Spinal cord (tissue), 10 donors: Measurements from ENCODE around the gene MALL. TPM values are rescaled to one million over a fixed set of nuclear protein-coding genes. Genes with fewer than 3 reads are reported as not detected.

Source experiments
- DNase-seq, 6 donors: peaks; one replicate each; pipeline versions ENCODE4 v3.0.0 to v3.0.0-alpha.2; 2013 to 2015; ENCODE audit warnings: low spot score in 6 of 6, low read depth in 4 of 6
- H3K27ac ChIP-seq: one replicate; pipeline ENCODE4 v1.5.1; 2013; ENCODE audit warnings: low read depth, low read length, control low read depth
- H3K27me3 ChIP-seq: one replicate; pipeline ENCODE4 v1.6.1; 2013; ENCODE audit warnings: low read length; ENCODE audit not compliant: control insufficient read depth, insufficient read depth
- H3K36me3 ChIP-seq: one replicate; pipeline ENCODE4 v1.6.1; 2013; ENCODE audit warnings: low read length; ENCODE audit not compliant: control insufficient read depth, insufficient read depth
- H3K4me1 ChIP-seq: one replicate; pipeline ENCODE4 v1.6.1; 2013; ENCODE audit warnings: low read length; ENCODE audit not compliant: control insufficient read depth, insufficient read depth
- H3K4me3 ChIP-seq: one replicate; pipeline ENCODE4 v1.5.1; 2013; ENCODE audit warnings: low read depth, low read length, control low read depth
- H3K9me3 ChIP-seq: one replicate; pipeline ENCODE4 v1.6.1; 2013; ENCODE audit warnings: low read length; ENCODE audit not compliant: control insufficient read depth, insufficient read depth
- WGBS: methylation state at CpG from one replicate; pipeline ENCODE4 v1.1.5; 2013; ENCODE audit warnings: missing lambda C conversion rate; ENCODE audit not compliant: insufficient coverage; 5-methylcytosine and 5-hydroxymethylcytosine counted together
- polyA plus RNA-seq, 2 donors: library from polyadenylated mRNA; unstranded; fragments of 120-200 nt; gene quantifications; one replicate each; pipeline ENCODE4 v1.2.1, GENCODE V29; 2013; ENCODE audit not compliant: insufficient read length in 2 of 2
- total RNA-seq, 2 donors: library from RNA; depleted of rRNA in 1 of 2; stranded (reverse); fragments of 120-200 nt in 1 of 2; fragments of >200 nt in 1 of 2; gene quantifications; one replicate each; pipeline versions ENCODE4 v1.2.3 to v1.2.4, GENCODE V29; 2013 to 2014
- donor health status: healthy.

Gene MALL
- total and polyA plus RNA-seq, 4 donors = 2.7 to 8.8 (median 4.6) TPM

- H3K27me3 ChIP-seq = no peaks in the 10 kb centered on the region
- no peaks in the 10 kb centered on the region for H3K36me3 ChIP-seq
- no peak for DNase-seq
- H3K9me3 ChIP-seq = no peaks in the 10 kb centered on the region
- H3K4me3 ChIP-seq = no peak overlapping the region
- no peaks in the 10 kb centered on the region for H3K4me1 ChIP-seq
- no CpG with 5 or more reads among the region's 2 CpGs for WGBS
- H3K27ac ChIP-seq = no peak overlapping the region
These were observed 30.7 kb upstream of the MALL start for GRCh38 chr2:110146183-110146944.

GRCh38 chr2:110143982-110144381 lies 28.4 kb upstream of the MALL start:
- Histone ChIP-seq H3K27me3 (no peaks in the 10 kb centered on the region), H3K9me3 (no peaks in the 10 kb centered on the region), H3K36me3 (no peaks in the 10 kb centered on the region), H3K4me3 (no peak overlapping the region), H3K4me1 (no peaks in the 10 kb centered on the region), H3K27ac (no peak overlapping the region)
- peak in 1 of 6 donors; percentile 8 for DNase-seq

- Histone ChIP-seq H3K27me3 (no peaks in the 10 kb centered on the region), H3K9me3 (no peaks in the 10 kb centered on the region), H3K27ac (no peak overlapping the region), H3K4me1 (no peaks in the 10 kb centered on the region), H3K36me3 (no peaks in the 10 kb centered on the region), H3K4me3 (no peak overlapping the region)
- no peak for DNase-seq
- no CpG with 5 or more reads among the region's 1 CpG for WGBS
These were observed 24.8 kb upstream of the MALL start for GRCh38 chr2:110140401-110140800.

- no peak for DNase-seq
- Histone ChIP-seq H3K4me3 (no peak overlapping the region), H3K27me3 (no peaks in the 10 kb centered on the region), H3K36me3 (no peaks in the 10 kb centered on the region), H3K9me3 (peaks cover 6% of the 10 kb centered on the region), H3K27ac (no peak overlapping the region), H3K4me1 (no peaks in the 10 kb centered on the region)
These were observed 18.4 kb upstream of the MALL start for GRCh38 chr2:110134025-110134424.

GRCh38 chr2:110131166-110131565 lies 15.5 kb upstream of the MALL start:
- H3K27me3 ChIP-seq = no peaks in the 10 kb centered on the region
- H3K27ac ChIP-seq = no peak overlapping the region
- H3K4me3 ChIP-seq = no peak overlapping the region
- 100% methylated on average over 1 of the region's 2 CpGs for WGBS
- H3K4me1 ChIP-seq = no peaks in the 10 kb centered on the region
- peaks cover 6% of the 10 kb centered on the region for H3K9me3 ChIP-seq
- DNase-seq = no peak
- no peaks in the 10 kb centered on the region for H3K36me3 ChIP-seq

- DNase-seq = no peak
- no peaks in the 10 kb centered on the region for H3K27me3 ChIP-seq
- H3K9me3 ChIP-seq = peaks cover 6% of the 10 kb centered on the region
- no peak overlapping the region for H3K27ac ChIP-seq
- H3K4me1 ChIP-seq = no peaks in the 10 kb centered on the region
- H3K36me3 ChIP-seq = no peaks in the 10 kb centered on the region
- no peak overlapping the region for H3K4me3 ChIP-seq
- no CpG with 5 or more reads among the region's 2 CpGs for WGBS
These were observed 15.1 kb upstream of the MALL start for GRCh38 chr2:110130757-110131156.

- peak in 3 of 6 donors; percentile 19 to 57 (median 28) for DNase-seq
- H3K27me3 ChIP-seq = no peaks in the 10 kb centered on the region
- H3K9me3 ChIP-seq = no peaks in the 10 kb centered on the region
- H3K4me1 ChIP-seq = no peaks in the 10 kb centered on the region
- no peak overlapping the region for H3K27ac ChIP-seq
- no peaks in the 10 kb centered on the region for H3K36me3 ChIP-seq
- WGBS = 40% methylated on average over 1 of the region's 2 CpGs
- no peak overlapping the region for H3K4me3 ChIP-seq
These were observed 11.3 kb upstream of the MALL start for GRCh38 chr2:110126906-110127305.

- peak in 1 of 6 donors; percentile 47 for DNase-seq
- Histone ChIP-seq H3K27me3 (no peaks in the 10 kb centered on the region), H3K9me3 (no peaks in the 10 kb centered on the region), H3K27ac (no peak overlapping the region), H3K36me3 (no peaks in the 10 kb centered on the region), H3K4me3 (no peak overlapping the region), H3K4me1 (no peaks in the 10 kb centered on the region)
- WGBS = 95% methylated on average over 2 of the region's 4 CpGs
These were observed 10.6 kb upstream of the MALL start for GRCh38 chr2:110126086-110126773.

- H3K27me3 ChIP-seq = no peaks in the 10 kb centered on the region
- no peaks in the 10 kb centered on the region for H3K9me3 ChIP-seq
- no peak overlapping the region for H3K27ac ChIP-seq
- no peak overlapping the region for H3K4me3 ChIP-seq
- H3K36me3 ChIP-seq = no peaks in the 10 kb centered on the region
- WGBS = no CpG with 5 or more reads among the region's 6 CpGs
- no peaks in the 10 kb centered on the region for H3K4me1 ChIP-seq
- no peak for DNase-seq
These were observed 9.5 kb upstream of the MALL start for GRCh38 chr2:110124939-110125691.
